HepG2 (cell line): ENCODE data around the gene CLUH. TPM values are rescaled to one million over a fixed set of nuclear protein-coding genes. Genes with fewer than 3 reads are reported as not detected.
A peak's percentile ranks its signal among the peaks of the same experiment; 100 is the strongest.

Experiments used
- ATAC-seq: fragments of 200-7000 bp; cut with Tn5 transposase; 3 replicates; pipeline ENCODE4 v1.9.1; 2020; ENCODE audit warnings: mild to moderate bottlenecking, moderate library complexity
- BruUV-seq: library from RNA; stranded (reverse); fragments of 400-500 nt; replicated peaks from 2 replicates; lab custom pipeline; 2021; lab: Mats Ljungman, UMichigan
- CTCF ChIA-PET: fragments of 300-600 bp; formaldehyde crosslinking; extraction: SDS; loops from one replicate; lab custom pipeline; 2021; ENCODE audit warnings: low total read pairs, inconsistent platforms, low intra/inter-chr PET ratio; lab: Yijun Ruan, JAX
- POLR2A ChIA-PET: fragments of 350-600 bp; sonication (Branson Sonifier 250); formaldehyde crosslinking; loops from one replicate; lab custom pipeline; 2020; ENCODE audit warnings: antibody characterized with exemption, inconsistent platforms; lab: Yijun Ruan, JAX
- DNase-seq: peaks from one replicate; pipeline ENCODE4 v3.0.0-alpha.2; 2015; ENCODE audit warnings: low spot score
- FAIRE-seq: peaks from 3 replicates; lab custom pipeline; 2011; peaks lifted over from hg19 to GRCh38; lab: Jason Lieb, UNC
- H2AFZ ChIP-seq: one replicate; pipeline ENCODE4 v1.6.1; 2011; ENCODE audit warnings: low read length, inconsistent platforms
- H3K27ac ChIP-seq: fragments of 300-600 bp; 3 replicates; pipeline ENCODE4 v1.8.0; 2011; ENCODE audit warnings: mixed run types, mild to moderate bottlenecking, mixed read lengths, low read length, inconsistent platforms; ENCODE audit not compliant: insufficient read depth; ENCODE audit errors: extremely low read length
- H3K27me3 ChIP-seq, 2 experiments: fragments of 200-600 bp in 1 of 2; 2 replicates in 1 of 2; 3 replicates in 1 of 2; pipeline versions ENCODE4 v1.6.0 to v1.8.0; 2011; ENCODE audit warnings: low read length in 2 of 2, mild to moderate bottlenecking in 2 of 2, moderate library complexity in 2 of 2, inconsistent platforms in 1 of 2; ENCODE audit not compliant: insufficient read depth in 2 of 2, control insufficient read depth in 1 of 2
- H3K36me3 ChIP-seq, 2 experiments: fragments of 200-600 bp in 1 of 2; replicated peaks in 1 of 2; 2 replicates in 1 of 2; 3 replicates in 1 of 2; pipeline versions ENCODE4 v1.5.1 to v1.8.0; 2011; ENCODE audit warnings: low read length in 2 of 2, inconsistent platforms in 1 of 2; ENCODE audit not compliant: insufficient read depth in 2 of 2, control insufficient read depth in 1 of 2
- H3K4me1 ChIP-seq: 2 replicates; pipeline ENCODE4 v1.5.1; 2012; ENCODE audit warnings: low read length, inconsistent platforms; ENCODE audit not compliant: insufficient read depth
- H3K4me2 ChIP-seq: 2 replicates; pipeline ENCODE4 v1.6.0; 2011; ENCODE audit warnings: low read depth, low read length, inconsistent platforms
- H3K4me3 ChIP-seq, 3 experiments: fragments of 200-600 bp in 1 of 3; sonication (generic), shearing (Covaris generic) in 1 of 3; replicated peaks in 1 of 3; 2 replicates each; pipeline ENCODE4 v1.5.1; 2011 to 2016; ENCODE audit warnings: low read length in 3 of 3, inconsistent platforms in 2 of 3, low read depth in 2 of 3, mild to moderate bottlenecking in 2 of 3, control low read depth in 1 of 3, mixed read lengths in 1 of 3; ENCODE audit not compliant: insufficient read depth in 1 of 3
- H3K79me2 ChIP-seq: one replicate; pipeline ENCODE4 v1.6.1; 2011; ENCODE audit warnings: low read length, inconsistent platforms; ENCODE audit not compliant: insufficient read depth
- H3K9ac ChIP-seq: 2 replicates; pipeline ENCODE4 v1.6.0; 2011; ENCODE audit warnings: mild to moderate bottlenecking, low read depth, low read length, inconsistent platforms; ENCODE audit not compliant: insufficient read depth
- H3K9me3 ChIP-seq: 2 replicates; pipeline ENCODE4 v1.5.1; 2012; ENCODE audit warnings: mild to moderate bottlenecking, low read length
- H4K20me1 ChIP-seq: 2 replicates; pipeline ENCODE4 v1.6.0; 2011; ENCODE audit warnings: inconsistent platforms, mild to moderate bottlenecking, low read length, moderate library complexity; ENCODE audit not compliant: insufficient read depth
- GLI4 ChIP-seq: sonication (generic); formaldehyde crosslinking; IDR thresholded peaks from 2 replicates; pipeline ENCODE4 v1.5.1; 2020; ENCODE audit warnings: missing genetic modification reagents, mild to moderate bottlenecking, moderate library complexity, borderline replicate concordance
- RBFOX2 ChIP-seq: fragments of 200-400 bp; formaldehyde crosslinking; IDR thresholded peaks from 2 replicates; pipeline ENCODE4 v1.6.1; 2017; ENCODE audit warnings: low read depth, mild to moderate bottlenecking, low read length
- ZNF878 ChIP-seq: sonication (generic); formaldehyde crosslinking; IDR thresholded peaks from 2 replicates; pipeline ENCODE4 v1.8.1; 2023; ENCODE audit warnings: mild to moderate bottlenecking, missing genetic modification reagents, moderate library complexity
- WGBS: methylation state at CpG from one replicate; pipeline ENCODE4 v1.1.6; 2017; ENCODE audit warnings: low lambda C conversion rate; 5-methylcytosine and 5-hydroxymethylcytosine counted together
- in situ Hi-C: cut with HindIII; loops from 2 replicates; pipeline ENCODE4 v1.10.0; 2017; ENCODE audit warnings: low pct_unique_long_range_greater_than_20kb; ENCODE audit not compliant: extremely low pct_ligation_motif_present
- intact Hi-C: fragments of 100-400 bp; cut with micrococcal nuclease; formaldehyde crosslinking; loops from one replicate; pipeline ENCODE4 v1.10.0; 2022; ENCODE audit not compliant: unreplicated experiment
- polyA plus RNA-seq, 8 experiments: library from polyadenylated mRNA; depleted of rRNA in 3 of 8; stranded (reverse) in 7 of 8; unstranded in 1 of 8; fragments of >200 nt; fragmentation: Illumina TruSeq in 4 of 8; extraction: Trizol in 4 of 8; gene quantifications; 2 replicates each; pipeline versions ENCODE4 v1.2.1 to v1.2.3, GENCODE V29; 2011 to 2016; ENCODE audit warnings: low read depth in 4 of 8, missing spikeins in 1 of 8, mixed read lengths in 1 of 8; ENCODE audit not compliant: insufficient read depth in 1 of 8
- total RNA-seq, 5 experiments: library from RNA; depleted of rRNA; stranded (reverse); fragments of >200 nt; fragmentation: Illumina TruSeq; extraction: Trizol; gene quantifications; 2 replicates each; pipeline ENCODE4 v1.2.3, GENCODE V29; 2016; ENCODE audit warnings: low read depth in 1 of 5
- TF ChIP-seq, protein P1 (sequence below): sonication (generic); formaldehyde crosslinking; IDR thresholded peaks from 2 replicates; pipeline ENCODE4 v1.5.1; 2020; ENCODE audit warnings: missing genetic modification reagents, mild to moderate bottlenecking, borderline replicate concordance
- TF ChIP-seq, protein P2 (sequence below): sonication (generic); formaldehyde crosslinking; IDR thresholded peaks from 2 replicates; pipeline ENCODE4 v1.5.0; 2020; ENCODE audit warnings: mild to moderate bottlenecking, missing genetic modification reagents, borderline replicate concordance

CLUH gene
- total and polyA plus RNA-seq, 2 of the 13 experiments (the other 11 are each of a cell fraction or from before 2014, with no cell fraction given) = 30.9 to 60.5 TPM

DNA sequence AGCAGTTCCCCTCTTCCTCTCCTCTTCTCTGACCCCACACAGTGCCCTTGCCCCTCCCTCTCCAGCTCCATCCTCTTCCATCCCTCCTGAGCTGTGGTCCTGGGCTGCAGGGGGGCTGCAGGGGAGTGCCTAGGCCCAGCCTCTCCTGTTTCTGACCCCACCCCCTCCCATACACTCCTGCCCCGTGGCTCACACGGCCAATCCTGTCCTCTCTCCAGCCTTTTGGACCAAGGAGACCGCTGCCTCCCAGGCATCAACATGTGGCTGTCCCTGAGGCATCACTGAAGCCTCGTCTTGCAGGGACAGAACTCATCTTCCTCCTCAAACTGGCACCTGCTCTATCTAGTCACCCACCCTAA lies 6.7 kb downstream of the CLUH start:
- H2AFZ ChIP-seq = no peak overlapping the region
- no peaks in the 10 kb centered on the region for H3K27me3 ChIP-seq
- no peak overlapping the region for H3K4me2 ChIP-seq
- in situ Hi-C loops (no loop called here), intact Hi-C loops (no loop called here)
- H3K9ac ChIP-seq = no peak overlapping the region
- ChIA-PET POLR2A (no interaction called here), CTCF (no interaction called here)
- DNase-seq (no peak), ATAC-seq (no peak), FAIRE-seq (no peak)
- H3K4me3 ChIP-seq = no peak overlapping the region
- 87% methylated on average over 4 of the region's 4 CpGs for WGBS
- TF ChIP-seq ZNF878 (CRISPR knock-in tag) (no peak), GLI4 (CRISPR knock-in tag) (no peak), RBFOX2 (0 out of 2 replicates have a peak, but pooled peaks have one; percentile 7)
- TF ChIP-seq, protein P1, sequence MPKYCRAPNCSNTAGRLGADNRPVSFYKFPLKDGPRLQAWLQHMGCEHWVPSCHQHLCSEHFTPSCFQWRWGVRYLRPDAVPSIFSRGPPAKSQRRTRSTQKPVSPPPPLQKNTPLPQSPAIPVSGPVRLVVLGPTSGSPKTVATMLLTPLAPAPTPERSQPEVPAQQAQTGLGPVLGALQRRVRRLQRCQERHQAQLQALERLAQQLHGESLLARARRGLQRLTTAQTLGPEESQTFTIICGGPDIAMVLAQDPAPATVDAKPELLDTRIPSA (CRISPR knock-in tag) = no peak
- H4K20me1 ChIP-seq = peaks cover 48% of the 10 kb centered on the region
- peaks cover 27 to 60% of the 10 kb centered on the region in 2 experiments for H3K36me3 ChIP-seq
- no peak overlapping the region for H3K27ac ChIP-seq
- H3K79me2 ChIP-seq = peaks cover 52% of the 10 kb centered on the region
- H3K9me3 ChIP-seq = no peaks in the 10 kb centered on the region
- H3K4me1 ChIP-seq = peaks cover 49% of the 10 kb centered on the region
- BruUV-seq = no TSS peak

DNA sequence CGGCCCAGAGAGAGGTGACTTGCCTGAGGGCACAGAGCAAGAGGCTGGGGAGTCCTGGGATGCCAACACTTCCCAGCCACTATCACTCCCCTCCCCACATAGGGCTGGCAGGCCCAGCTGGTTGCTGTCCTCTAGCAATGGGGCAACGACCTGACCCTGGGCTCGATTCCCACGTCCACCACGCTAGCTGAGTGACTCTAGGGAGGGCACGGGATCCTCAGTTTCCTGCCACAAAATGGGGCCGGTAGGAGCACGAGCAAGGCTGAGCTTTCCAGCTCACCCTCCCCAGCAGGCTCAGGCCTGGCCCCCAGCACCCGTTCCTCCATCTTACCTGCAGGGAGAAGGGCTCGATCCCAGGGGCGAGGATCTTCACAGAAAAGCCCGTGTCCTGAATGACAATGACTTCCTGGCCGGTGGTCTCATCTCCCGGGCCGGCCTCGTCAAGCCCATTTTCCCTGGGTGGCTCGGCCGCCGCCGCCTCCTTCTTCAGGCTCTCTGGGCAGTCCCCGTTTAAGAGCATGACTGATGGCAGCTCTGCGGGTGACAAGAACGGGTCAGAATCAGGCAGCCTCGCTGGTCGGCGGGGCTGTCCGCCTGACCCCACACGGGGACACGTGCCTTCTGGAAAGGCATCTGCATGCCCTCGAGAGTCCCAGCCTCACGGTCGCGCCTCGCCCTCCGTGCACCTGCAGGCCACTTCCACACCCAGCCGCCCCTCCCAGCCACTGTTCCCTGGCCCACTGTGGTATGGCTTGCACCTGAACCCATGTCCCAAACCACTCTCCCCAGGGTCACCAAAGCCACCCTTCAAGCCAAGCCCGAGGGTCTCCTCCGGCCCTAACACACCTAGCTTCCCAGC lies 7.3 kb downstream of the CLUH start:
- TF ChIP-seq, protein P2, sequence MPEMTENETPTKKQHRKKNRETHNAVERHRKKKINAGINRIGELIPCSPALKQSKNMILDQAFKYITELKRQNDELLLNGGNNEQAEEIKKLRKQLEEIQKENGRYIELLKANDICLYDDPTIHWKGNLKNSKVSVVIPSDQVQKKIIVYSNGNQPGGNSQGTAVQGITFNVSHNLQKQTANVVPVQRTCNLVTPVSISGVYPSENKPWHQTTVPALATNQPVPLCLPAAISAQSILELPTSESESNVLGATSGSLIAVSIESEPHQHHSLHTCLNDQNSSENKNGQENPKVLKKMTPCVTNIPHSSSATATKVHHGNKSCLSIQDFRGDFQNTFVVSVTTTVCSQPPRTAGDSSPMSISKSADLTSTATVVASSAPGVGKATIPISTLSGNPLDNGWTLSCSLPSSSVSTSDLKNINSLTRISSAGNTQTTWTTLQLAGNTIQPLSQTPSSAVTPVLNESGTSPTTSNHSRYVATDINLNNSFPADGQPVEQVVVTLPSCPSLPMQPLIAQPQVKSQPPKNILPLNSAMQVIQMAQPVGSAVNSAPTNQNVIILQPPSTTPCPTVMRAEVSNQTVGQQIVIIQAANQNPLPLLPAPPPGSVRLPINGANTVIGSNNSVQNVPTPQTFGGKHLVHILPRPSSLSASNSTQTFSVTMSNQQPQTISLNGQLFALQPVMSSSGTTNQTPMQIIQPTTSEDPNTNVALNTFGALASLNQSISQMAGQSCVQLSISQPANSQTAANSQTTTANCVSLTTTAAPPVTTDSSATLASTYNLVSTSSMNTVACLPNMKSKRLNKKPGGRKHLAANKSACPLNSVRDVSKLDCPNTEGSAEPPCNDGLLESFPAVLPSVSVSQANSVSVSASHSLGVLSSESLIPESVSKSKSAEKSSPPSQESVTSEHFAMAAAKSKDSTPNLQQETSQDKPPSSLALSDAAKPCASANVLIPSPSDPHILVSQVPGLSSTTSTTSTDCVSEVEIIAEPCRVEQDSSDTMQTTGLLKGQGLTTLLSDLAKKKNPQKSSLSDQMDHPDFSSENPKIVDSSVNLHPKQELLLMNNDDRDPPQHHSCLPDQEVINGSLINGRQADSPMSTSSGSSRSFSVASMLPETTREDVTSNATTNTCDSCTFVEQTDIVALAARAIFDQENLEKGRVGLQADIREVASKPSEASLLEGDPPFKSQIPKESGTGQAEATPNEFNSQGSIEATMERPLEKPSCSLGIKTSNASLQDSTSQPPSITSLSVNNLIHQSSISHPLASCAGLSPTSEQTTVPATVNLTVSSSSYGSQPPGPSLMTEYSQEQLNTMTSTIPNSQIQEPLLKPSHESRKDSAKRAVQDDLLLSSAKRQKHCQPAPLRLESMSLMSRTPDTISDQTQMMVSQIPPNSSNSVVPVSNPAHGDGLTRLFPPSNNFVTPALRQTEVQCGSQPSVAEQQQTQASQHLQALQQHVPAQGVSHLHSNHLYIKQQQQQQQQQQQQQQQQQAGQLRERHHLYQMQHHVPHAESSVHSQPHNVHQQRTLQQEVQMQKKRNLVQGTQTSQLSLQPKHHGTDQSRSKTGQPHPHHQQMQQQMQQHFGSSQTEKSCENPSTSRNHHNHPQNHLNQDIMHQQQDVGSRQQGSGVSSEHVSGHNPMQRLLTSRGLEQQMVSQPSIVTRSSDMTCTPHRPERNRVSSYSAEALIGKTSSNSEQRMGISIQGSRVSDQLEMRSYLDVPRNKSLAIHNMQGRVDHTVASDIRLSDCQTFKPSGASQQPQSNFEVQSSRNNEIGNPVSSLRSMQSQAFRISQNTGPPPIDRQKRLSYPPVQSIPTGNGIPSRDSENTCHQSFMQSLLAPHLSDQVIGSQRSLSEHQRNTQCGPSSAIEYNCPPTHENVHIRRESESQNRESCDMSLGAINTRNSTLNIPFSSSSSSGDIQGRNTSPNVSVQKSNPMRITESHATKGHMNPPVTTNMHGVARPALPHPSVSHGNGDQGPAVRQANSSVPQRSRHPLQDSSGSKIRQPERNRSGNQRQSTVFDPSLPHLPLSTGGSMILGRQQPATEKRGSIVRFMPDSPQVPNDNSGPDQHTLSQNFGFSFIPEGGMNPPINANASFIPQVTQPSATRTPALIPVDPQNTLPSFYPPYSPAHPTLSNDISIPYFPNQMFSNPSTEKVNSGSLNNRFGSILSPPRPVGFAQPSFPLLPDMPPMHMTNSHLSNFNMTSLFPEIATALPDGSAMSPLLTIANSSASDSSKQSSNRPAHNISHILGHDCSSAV = no peak
- TF ChIP-seq RBFOX2 = 0 out of 2 replicates have a peak, but pooled peaks have one; percentile 45
- Histone ChIP-seq H3K36me3 (peaks cover 27 to 62% of the 10 kb centered on the region in 2 experiments), H3K9ac (no peak overlapping the region), H3K79me2 (peaks cover 46% of the 10 kb centered on the region), H3K4me3 (no peak overlapping the region), H2AFZ (no peak overlapping the region), H3K4me1 (peaks cover 43% of the 10 kb centered on the region), H3K4me2 (no peak overlapping the region), H3K9me3 (no peaks in the 10 kb centered on the region), H4K20me1 (peaks cover 42% of the 10 kb centered on the region), H3K27me3 (no peaks in the 10 kb centered on the region), H3K27ac (no peak overlapping the region)
- CTCF ChIA-PET = no interaction called here
- 97% methylated on average over 31 of the region's 38 CpGs for WGBS
- in situ Hi-C loops (no loop called here), intact Hi-C loops (no loop called here)
- no TSS peak for BruUV-seq
- no peak for FAIRE-seq
- ATAC-seq = no peak
- POLR2A ChIA-PET = no interaction called here
- DNase-seq = no peak
